Stimulated activated CD8-positive, alpha-beta memory T cell treated with anti-CD3 and anti-CD28 coated beads, Interleukin-12 subunit alpha, Interleukin-12 subunit beta, amount 100 ng/mL, for 24 hours (primary cell): Measurements from ENCODE around the gene ANO6.
"Not testable (repeated sequence)": the region's sequence is repeated elsewhere in the genome, so short reads cannot be mapped to it uniquely, and the experiment has no call there.

Experiments
- DNase-seq: peaks from one replicate; pipeline ENCODE4 v3.0.0-alpha.2; 2020; ENCODE audit errors: extremely low read depth

ANO6 gene, protein sequence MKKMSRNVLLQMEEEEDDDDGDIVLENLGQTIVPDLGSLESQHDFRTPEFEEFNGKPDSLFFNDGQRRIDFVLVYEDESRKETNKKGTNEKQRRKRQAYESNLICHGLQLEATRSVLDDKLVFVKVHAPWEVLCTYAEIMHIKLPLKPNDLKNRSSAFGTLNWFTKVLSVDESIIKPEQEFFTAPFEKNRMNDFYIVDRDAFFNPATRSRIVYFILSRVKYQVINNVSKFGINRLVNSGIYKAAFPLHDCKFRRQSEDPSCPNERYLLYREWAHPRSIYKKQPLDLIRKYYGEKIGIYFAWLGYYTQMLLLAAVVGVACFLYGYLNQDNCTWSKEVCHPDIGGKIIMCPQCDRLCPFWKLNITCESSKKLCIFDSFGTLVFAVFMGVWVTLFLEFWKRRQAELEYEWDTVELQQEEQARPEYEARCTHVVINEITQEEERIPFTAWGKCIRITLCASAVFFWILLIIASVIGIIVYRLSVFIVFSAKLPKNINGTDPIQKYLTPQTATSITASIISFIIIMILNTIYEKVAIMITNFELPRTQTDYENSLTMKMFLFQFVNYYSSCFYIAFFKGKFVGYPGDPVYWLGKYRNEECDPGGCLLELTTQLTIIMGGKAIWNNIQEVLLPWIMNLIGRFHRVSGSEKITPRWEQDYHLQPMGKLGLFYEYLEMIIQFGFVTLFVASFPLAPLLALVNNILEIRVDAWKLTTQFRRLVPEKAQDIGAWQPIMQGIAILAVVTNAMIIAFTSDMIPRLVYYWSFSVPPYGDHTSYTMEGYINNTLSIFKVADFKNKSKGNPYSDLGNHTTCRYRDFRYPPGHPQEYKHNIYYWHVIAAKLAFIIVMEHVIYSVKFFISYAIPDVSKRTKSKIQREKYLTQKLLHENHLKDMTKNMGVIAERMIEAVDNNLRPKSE

GRCh38 chr12:45215419-45216229, at the start of gene ANO6:
Gene ANO6, plus strand, starts transcription at chr12:45216095. Its CDS starts 227 bp downstream, at chr12:45216322.
- peak; percentile 66 for DNase-seq

DNA sequence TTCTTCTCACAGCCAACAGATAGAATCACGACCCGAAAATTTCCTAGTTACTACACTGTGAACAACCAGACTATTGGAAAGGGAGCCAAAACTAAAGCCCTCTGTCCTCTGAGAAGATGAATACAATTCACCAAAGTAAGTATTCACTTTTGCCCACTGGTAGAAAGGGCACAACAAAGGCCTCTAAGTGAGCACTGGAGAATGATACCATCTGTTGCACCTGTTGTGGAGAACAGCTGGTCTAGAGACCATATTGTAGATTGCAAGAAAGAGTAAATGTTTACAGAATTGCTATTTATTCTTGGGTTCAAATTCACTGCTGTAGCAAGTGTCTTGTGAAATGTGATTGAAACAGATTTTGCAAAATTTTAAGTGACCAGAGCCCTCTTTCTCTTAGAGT, 46.9 kb upstream of the ANO6 start:
- no peak for DNase-seq

- peak; percentile 57 for DNase-seq
These were observed 45.3 kb upstream of the ANO6 start for GRCh38 chr12:45170456-45171042.

DNA sequence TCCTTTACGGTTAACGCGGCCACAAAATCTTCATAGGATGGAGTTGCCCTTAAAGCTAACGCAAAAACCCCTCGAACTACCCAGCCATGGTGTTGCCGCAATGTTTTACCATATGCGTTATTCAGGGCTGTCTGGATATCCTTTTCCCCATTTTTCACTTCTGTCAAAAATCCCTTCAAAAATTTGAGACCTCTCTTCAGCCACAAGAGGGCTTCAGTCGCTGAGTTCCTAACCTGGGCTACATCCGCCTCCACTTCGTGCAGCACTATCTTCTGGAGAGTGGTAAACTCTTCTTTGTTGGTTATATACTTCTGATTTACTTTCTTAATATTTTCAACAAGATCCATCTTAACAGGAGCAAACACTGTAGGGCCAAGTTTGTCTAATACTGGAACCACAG, 42.6 kb upstream of the ANO6 start:
- not testable (repeated sequence) for DNase-seq

DNA sequence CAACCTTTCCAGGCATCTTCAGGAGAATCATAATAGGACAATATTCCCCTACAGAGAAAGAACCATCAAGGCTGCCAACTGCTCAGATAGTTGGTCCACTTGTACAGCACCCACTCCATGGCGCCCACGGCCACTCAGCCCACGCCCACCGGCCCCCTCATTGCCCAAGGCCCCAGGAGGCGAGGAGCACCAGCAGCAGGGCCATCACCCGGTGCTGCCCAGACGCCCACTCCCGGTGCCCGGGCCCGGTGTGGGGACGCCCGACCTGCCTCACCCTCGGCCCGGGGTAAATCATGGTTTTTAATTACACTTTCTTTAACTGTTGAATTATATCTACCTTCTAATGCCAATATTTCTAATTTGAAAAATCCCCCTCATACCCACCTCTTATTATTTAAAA, 41.3 kb upstream of the ANO6 start:
- DNase-seq, result no peak

- no peak for DNase-seq
These were observed 37.1 kb upstream of the ANO6 start for GRCh38 chr12:45178771-45179170.

DNA sequence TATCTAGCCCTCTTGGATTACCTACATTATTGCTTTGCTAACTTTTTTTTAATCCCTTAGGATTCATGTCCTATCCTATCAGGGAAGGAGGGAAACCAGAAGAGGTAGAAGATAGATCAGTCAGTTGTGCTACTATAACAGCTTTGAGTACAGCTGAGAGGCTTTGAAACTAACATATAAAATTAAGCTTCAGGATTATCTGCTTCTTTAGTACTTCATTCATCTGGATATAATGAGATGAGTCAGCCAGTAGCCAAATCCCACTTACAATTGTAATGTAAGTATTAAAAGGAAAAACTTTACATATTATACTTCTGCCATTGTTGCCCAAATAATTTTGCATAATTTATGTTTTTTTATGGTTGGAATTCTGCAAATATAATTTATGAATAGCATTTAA, 33.4 kb upstream of the ANO6 start:
- DNase-seq, result no peak

GRCh38 chr12:45183246-45183645, 32.6 kb upstream of the ANO6 start:
- no peak for DNase-seq

DNA sequence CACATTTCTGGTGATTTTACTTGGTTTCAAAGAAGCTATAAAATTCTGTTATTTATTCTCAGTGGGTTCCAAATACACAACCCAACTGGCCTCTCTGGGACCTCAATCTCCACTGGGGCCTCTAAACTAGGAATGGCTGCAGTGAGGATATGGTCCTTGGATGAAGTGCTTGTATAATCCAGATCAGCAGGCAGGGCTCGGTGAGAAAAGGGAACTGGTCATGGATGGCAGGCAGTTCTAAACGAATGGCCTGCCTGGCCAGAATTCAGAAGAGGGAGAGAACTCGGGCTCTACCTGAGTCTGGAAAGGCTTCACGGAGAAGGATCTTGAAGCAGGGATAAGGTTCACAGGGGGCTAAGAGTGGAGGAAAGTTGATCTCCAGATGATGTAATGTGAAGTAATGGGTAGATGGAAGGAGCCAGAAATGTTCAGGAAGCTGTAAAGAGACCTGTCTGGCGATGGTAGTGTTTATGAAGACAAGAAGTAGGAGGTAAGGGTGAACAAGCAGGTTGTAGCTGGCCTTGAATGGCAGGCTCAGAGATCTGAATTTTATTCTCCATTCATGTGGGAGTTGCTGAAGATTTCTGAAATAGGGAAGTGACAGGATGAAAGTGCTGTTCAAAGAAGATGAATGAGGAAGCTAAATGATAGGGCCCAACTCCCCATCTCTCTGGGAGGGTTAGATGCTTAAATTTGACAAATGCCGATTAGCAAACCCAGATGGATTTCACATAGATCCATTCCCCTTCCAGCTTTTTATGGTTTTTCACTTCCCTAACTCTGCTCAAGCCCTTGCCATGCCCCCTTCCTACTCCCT, 31.5 kb upstream of the ANO6 start:
- no peak for DNase-seq

DNA sequence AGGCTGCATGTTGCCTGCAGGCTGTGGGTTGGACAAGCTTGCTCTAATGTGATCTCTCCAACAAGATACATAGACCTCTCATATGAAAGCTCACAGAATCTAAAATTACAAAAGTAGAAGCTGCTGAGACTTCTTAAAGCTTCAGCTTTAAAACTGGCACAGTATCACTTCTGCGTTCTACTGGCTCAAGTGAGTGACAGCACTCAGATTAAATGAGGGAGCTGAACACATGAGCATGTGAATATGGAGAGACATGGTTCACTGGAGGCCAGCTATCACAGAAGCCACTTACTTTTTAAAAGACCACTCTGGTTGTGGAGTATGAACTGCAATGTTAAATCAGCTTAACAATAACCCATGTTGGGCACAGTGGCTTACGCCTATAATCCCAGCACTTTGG, 29.1 kb upstream of the ANO6 start:
- DNase-seq, result no peak

- no peak for DNase-seq
These were observed 26.0 kb upstream of the ANO6 start for GRCh38 chr12:45189766-45190403.

DNA sequence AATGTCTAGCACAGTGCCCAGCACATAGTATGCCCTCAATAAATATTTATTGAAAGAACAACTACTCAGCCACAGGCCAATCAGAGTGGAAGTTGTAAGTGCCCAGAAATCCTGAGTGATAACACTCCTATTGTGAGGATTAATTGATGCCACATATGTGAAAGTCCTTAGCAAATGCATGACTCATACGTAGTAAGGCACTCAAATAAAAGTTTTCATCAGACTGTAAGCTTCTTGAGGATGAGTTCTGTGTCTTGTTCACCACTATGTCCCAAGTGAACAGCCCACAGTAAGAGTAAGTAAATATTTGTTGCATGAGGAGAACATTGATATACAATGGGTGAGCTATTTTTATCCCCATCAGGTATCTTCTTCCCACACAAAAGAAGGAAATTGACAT, 24.7 kb upstream of the ANO6 start:
- no peak for DNase-seq

DNA sequence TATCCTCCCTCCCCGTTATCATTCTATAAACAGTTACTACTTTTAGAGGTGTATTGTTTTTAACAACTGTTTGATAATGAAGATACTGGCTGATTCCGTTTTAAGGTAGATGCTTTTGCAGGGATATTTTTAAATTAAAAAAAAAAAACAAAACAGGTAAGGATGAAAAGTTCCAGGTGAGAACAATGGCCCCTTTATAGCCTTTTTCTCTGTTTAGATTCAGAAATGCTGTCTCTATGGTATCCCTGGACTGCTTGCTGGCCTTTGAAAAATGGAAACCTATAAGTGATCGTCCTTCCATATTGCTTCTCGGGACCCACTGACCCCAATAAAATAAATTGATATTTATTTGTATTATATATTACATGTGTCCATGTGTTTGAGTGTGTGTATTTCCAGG, 23.2 kb upstream of the ANO6 start:
- DNase-seq, result no peak

- DNase-seq, result no peak
These were observed 15.3 kb upstream of the ANO6 start for GRCh38 chr12:45200491-45201043.

DNA sequence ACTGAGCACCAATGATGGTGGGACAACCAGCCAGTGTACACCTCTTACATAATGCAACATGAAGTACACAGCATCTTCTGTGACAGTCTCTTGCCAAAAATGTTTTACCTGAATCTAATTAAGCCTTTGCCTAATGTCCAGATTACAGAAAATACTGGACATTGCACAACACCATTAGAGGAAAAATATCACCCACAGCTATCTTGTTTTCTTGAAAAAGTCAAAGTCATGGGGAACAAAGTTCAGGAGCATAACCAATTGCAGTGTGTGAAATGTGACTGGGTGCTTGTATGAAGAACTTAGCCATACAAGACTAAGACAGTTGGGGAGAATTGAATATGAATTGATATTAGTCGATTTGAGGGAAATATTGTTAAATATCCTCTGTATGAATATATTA, 12.1 kb upstream of the ANO6 start:
- DNase-seq, result no peak

- no peak for DNase-seq
These were observed 11.1 kb upstream of the ANO6 start for GRCh38 chr12:45204757-45205156.

GRCh38 chr12:45205165-45205825, 10.6 kb upstream of the ANO6 start:
- no peak for DNase-seq

- DNase-seq, result no peak
These were observed 7.0 kb upstream of the ANO6 start for GRCh38 chr12:45208604-45209487.
